Measurements from ENCODE around the gene BCORL1. TPM values are rescaled to one million over a fixed set of nuclear protein-coding genes. Genes with fewer than 3 reads are reported as not detected.
A peak's percentile ranks its signal among the peaks of the same experiment; 100 is the strongest.

BCORL1 gene
- total RNA-seq, 2 donors from 2014 or later, result 4.4 to 25.2 TPM

- peak; percentile 53 for TF ChIP-seq POLR2A (IDR thresholded peaks at IDR 0.05)
- no peak for TF ChIP-seq POLR2AphosphoS5 (IDR thresholded peaks at IDR 0.05)
- no peak for DNase-seq (ENCODE audit: low spot score)
- Histone ChIP-seq H3K4me3 (no peak overlapping the region), H3K36me3 (no peaks in the 10 kb centered on the region), H3K4me1 (replicated peaks) (no peaks in the 10 kb centered on the region), H3K9me3 (no peaks in the 10 kb centered on the region), H3K27ac (peak overlapping the region; percentile 66 to 78), H3K27me3 (replicated peaks; ENCODE audit: insufficient read depth) (no peaks in the 10 kb centered on the region)
- 3% methylated on average over 30 of the region's 79 CpGs for WGBS
- intact Hi-C loops (cut with DNase I), result loop anchor here (5.0 to 10.0 kb wide), 2 partner anchors 48 to 74 kb away; no protein-coding TSS in a partner anchor
Observed at GRCh38 chrX:129980540-129981199, 1.8 kb upstream of the BCORL1 start.

GRCh38 chrX:129981200-129981553 lies 1.3 kb upstream of the BCORL1 start:
- Histone ChIP-seq H3K4me1 (replicated peaks) (no peaks in the 10 kb centered on the region), H3K27ac (peak overlapping the region; percentile 66 to 78), H3K36me3 (no peaks in the 10 kb centered on the region), H3K27me3 (replicated peaks; ENCODE audit: insufficient read depth) (no peaks in the 10 kb centered on the region), H3K4me3 (no peak overlapping the region), H3K9me3 (no peaks in the 10 kb centered on the region)
- 0% methylated on average over 10 of the region's 17 CpGs for WGBS
- no peak for DNase-seq (ENCODE audit: low spot score)
- intact Hi-C loops (cut with DNase I), result loop anchor here (5.0 to 10.0 kb wide), 2 partner anchors 49 to 74 kb away; no protein-coding TSS in a partner anchor
- TF ChIP-seq POLR2AphosphoS5 (IDR thresholded peaks at IDR 0.05) (no peak), POLR2A (IDR thresholded peaks at IDR 0.05) (no peak), CTCF (IDR thresholded peaks at IDR 0.05) (no peak)

- DNase-seq (ENCODE audit: low spot score), result no peak
- 0% methylated on average over 12 of the region's 29 CpGs for WGBS
- Histone ChIP-seq H3K4me1 (replicated peaks) (no peaks in the 10 kb centered on the region), H3K27ac (no peak overlapping the region), H3K4me3 (no peak overlapping the region), H3K9me3 (no peaks in the 10 kb centered on the region), H3K27me3 (replicated peaks; ENCODE audit: insufficient read depth) (no peaks in the 10 kb centered on the region), H3K36me3 (no peaks in the 10 kb centered on the region)
- TF ChIP-seq POLR2AphosphoS5 (IDR thresholded peaks at IDR 0.05), result no peak
- TF ChIP-seq CTCF (IDR thresholded peaks at IDR 0.05), result no peak
- no peak for TF ChIP-seq POLR2A (IDR thresholded peaks at IDR 0.05)
- intact Hi-C loops (cut with DNase I), result loop anchor here (5.0 to 10.0 kb wide), 2 partner anchors 50 to 73 kb away; no protein-coding TSS in a partner anchor
Observed at GRCh38 chrX:129981752-129982299, 609 bp upstream of the BCORL1 start.

- H3K36me3 ChIP-seq, result no peaks in the 10 kb centered on the region
- H3K4me3 ChIP-seq, result no peak overlapping the region
- no peak for DNase-seq (ENCODE audit: low spot score)
- H3K27ac ChIP-seq, result no peak overlapping the region
- H3K4me1 ChIP-seq (replicated peaks), result no peaks in the 10 kb centered on the region
- 2% methylated on average over 22 of the region's 48 CpGs for WGBS
- no peaks in the 10 kb centered on the region for H3K9me3 ChIP-seq
- H3K27me3 ChIP-seq (replicated peaks; ENCODE audit: insufficient read depth), result no peaks in the 10 kb centered on the region
- TF ChIP-seq CTCF (IDR thresholded peaks at IDR 0.05) (no peak), POLR2A (IDR thresholded peaks at IDR 0.05) (no peak), POLR2AphosphoS5 (IDR thresholded peaks at IDR 0.05) (no peak)
- intact Hi-C loops (cut with DNase I), result loop anchor here (5.0 to 10.0 kb wide), 2 partner anchors 51 to 71 kb away; no protein-coding TSS in a partner anchor
Observed at GRCh38 chrX:129983575-129984110, 1.2 kb downstream of the BCORL1 start.

- intact Hi-C loops (cut with DNase I), result loop anchor here (5.0 to 10.0 kb wide), 2 partner anchors 52 to 70 kb away; no protein-coding TSS in a partner anchor
- Histone ChIP-seq H3K27me3 (replicated peaks; ENCODE audit: insufficient read depth) (no peaks in the 10 kb centered on the region), H3K4me3 (no peak overlapping the region), H3K4me1 (replicated peaks) (no peaks in the 10 kb centered on the region), H3K36me3 (no peaks in the 10 kb centered on the region), H3K27ac (no peak overlapping the region), H3K9me3 (no peaks in the 10 kb centered on the region)
- 2% methylated on average over 47 of the region's 81 CpGs for WGBS
- TF ChIP-seq POLR2A (IDR thresholded peaks at IDR 0.05) (no peak), POLR2AphosphoS5 (IDR thresholded peaks at IDR 0.05) (no peak), CTCF (IDR thresholded peaks at IDR 0.05) (no peak)
- DNase-seq (ENCODE audit: low spot score), result no peak
Observed at GRCh38 chrX:129984111-129984958, 1.9 kb downstream of the BCORL1 start.
